Hepatocyte (in vitro differentiated cells): ENCODE measurements around the gene PTPN4.

ENCODE experiments used
- EZH2 ChIP-seq: fragments of 200-600 bp; sonication (generic); IDR thresholded peaks from 2 replicates; pipeline ENCODE4 v1.6.1; 2016; ENCODE audit warnings: antibody characterized with exemption, mild to moderate bottlenecking, borderline replicate concordance
- TF ChIP-seq, protein P1 (sequence below): fragments of 200-600 bp; sonication (generic); IDR thresholded peaks from 2 replicates; pipeline ENCODE4 v1.5.1; 2016; ENCODE audit warnings: antibody characterized with exemption, mild to moderate bottlenecking; ENCODE audit not compliant: poor library complexity

DNA sequence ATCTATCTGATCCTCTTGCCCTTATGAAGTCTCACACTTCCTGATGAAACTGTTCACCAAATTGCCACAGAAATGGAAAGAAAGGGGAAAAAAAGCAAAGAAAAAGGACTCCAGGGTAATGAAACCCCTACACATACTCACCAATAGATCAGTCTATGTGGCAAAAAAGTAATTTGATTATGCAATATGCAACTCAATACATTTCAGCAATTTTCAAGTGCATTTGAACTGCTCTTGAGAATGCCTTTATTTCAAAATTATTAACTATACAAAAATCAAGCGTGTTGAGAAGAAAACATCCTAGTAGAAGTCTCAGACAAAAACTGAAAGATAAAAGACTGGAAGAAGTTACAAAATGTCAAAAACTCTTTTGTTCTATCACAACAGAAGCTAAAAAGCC, 32.2 kb upstream of the PTPN4 start:
- TF ChIP-seq, protein P1, sequence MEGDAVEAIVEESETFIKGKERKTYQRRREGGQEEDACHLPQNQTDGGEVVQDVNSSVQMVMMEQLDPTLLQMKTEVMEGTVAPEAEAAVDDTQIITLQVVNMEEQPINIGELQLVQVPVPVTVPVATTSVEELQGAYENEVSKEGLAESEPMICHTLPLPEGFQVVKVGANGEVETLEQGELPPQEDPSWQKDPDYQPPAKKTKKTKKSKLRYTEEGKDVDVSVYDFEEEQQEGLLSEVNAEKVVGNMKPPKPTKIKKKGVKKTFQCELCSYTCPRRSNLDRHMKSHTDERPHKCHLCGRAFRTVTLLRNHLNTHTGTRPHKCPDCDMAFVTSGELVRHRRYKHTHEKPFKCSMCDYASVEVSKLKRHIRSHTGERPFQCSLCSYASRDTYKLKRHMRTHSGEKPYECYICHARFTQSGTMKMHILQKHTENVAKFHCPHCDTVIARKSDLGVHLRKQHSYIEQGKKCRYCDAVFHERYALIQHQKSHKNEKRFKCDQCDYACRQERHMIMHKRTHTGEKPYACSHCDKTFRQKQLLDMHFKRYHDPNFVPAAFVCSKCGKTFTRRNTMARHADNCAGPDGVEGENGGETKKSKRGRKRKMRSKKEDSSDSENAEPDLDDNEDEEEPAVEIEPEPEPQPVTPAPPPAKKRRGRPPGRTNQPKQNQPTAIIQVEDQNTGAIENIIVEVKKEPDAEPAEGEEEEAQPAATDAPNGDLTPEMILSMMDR = no peak
- no peak for TF ChIP-seq EZH2
